ENCODE measurements around the gene SH3GL1.

DNA sequence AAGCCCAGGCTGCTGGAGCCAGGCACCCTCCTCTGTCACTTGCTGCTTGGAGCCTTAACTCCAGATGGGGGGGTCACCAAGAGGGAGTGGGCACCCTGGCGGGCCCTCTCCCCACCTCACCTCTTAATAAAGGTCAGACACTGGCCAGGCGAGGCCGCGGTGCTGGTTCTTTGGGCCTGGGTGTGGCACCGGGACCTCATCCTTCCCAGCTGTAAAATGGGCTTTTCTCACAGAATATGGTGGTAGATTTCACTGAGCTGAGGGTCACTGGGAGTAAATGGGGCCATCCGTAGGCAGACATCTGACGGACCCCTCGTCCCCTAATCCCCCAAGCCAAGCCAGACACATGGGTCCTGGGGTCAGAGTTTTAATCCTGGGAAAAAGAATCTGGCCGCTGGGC lies 76.7 kb downstream of the SH3GL1 start:
- no peak for TF ChIP-seq EZH2 (IDR thresholded peaks at IDR 0.05; ENCODE audit: low read depth, unreplicated experiment)
- TF ChIP-seq, protein P1, sequence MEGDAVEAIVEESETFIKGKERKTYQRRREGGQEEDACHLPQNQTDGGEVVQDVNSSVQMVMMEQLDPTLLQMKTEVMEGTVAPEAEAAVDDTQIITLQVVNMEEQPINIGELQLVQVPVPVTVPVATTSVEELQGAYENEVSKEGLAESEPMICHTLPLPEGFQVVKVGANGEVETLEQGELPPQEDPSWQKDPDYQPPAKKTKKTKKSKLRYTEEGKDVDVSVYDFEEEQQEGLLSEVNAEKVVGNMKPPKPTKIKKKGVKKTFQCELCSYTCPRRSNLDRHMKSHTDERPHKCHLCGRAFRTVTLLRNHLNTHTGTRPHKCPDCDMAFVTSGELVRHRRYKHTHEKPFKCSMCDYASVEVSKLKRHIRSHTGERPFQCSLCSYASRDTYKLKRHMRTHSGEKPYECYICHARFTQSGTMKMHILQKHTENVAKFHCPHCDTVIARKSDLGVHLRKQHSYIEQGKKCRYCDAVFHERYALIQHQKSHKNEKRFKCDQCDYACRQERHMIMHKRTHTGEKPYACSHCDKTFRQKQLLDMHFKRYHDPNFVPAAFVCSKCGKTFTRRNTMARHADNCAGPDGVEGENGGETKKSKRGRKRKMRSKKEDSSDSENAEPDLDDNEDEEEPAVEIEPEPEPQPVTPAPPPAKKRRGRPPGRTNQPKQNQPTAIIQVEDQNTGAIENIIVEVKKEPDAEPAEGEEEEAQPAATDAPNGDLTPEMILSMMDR (conservative IDR thresholded peaks at IDR 0.05; ENCODE audit: low read depth in 2 of 2), result no peak
- TF ChIP-seq, protein P2, sequence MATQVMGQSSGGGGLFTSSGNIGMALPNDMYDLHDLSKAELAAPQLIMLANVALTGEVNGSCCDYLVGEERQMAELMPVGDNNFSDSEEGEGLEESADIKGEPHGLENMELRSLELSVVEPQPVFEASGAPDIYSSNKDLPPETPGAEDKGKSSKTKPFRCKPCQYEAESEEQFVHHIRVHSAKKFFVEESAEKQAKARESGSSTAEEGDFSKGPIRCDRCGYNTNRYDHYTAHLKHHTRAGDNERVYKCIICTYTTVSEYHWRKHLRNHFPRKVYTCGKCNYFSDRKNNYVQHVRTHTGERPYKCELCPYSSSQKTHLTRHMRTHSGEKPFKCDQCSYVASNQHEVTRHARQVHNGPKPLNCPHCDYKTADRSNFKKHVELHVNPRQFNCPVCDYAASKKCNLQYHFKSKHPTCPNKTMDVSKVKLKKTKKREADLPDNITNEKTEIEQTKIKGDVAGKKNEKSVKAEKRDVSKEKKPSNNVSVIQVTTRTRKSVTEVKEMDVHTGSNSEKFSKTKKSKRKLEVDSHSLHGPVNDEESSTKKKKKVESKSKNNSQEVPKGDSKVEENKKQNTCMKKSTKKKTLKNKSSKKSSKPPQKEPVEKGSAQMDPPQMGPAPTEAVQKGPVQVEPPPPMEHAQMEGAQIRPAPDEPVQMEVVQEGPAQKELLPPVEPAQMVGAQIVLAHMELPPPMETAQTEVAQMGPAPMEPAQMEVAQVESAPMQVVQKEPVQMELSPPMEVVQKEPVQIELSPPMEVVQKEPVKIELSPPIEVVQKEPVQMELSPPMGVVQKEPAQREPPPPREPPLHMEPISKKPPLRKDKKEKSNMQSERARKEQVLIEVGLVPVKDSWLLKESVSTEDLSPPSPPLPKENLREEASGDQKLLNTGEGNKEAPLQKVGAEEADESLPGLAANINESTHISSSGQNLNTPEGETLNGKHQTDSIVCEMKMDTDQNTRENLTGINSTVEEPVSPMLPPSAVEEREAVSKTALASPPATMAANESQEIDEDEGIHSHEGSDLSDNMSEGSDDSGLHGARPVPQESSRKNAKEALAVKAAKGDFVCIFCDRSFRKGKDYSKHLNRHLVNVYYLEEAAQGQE (IDR thresholded peaks at IDR 0.05; ENCODE audit: unreplicated experiment), result no peak
- no peak for TF ChIP-seq POLR2AphosphoS5 (IDR thresholded peaks at IDR 0.05; ENCODE audit: low read depth)
- TF ChIP-seq ZNF331 (CRISPR knock-in tag; IDR thresholded peaks at IDR 0.05; ENCODE audit: low read depth), result no peak
